Dorsolateral prefrontal cortex (tissue), 118 donors: ENCODE measurements around the gene ANKRD36C. TPM values are rescaled to one million over a fixed set of nuclear protein-coding genes. Genes with fewer than 3 reads are reported as not detected.

Experiments used
- total RNA-seq, 120 experiments: library from RNA; stranded (reverse); gene quantifications; one replicate each; pipeline versions ENCODE4 v1.2.3 to v1.2.4, GENCODE V29; 2022

Gene ANKRD36C
- total RNA-seq, 120 experiments from 2014 or later, result 91.6 to 167 (median 125) TPM

Other genes starting within 250 kb of the ANKRD36C start
- gene GPAT2, start 43.1 kb upstream of the ANKRD36C start, total RNA-seq, result 10 to 100 TPM in 3 of 120 experiments, 1 to 10 TPM in 114, under 1 TPM in 3; 0.91 to 13.4 (median 4.5) TPM
- 1 to 10 TPM in 33 of 120 experiments, under 1 TPM in 85, not detected in 2; 0.14 to 4.8 (median 0.60) TPM for gene ADRA2B, start 124.7 kb upstream of the ANKRD36C start, total RNA-seq
- 1 to 10 TPM in 19 of 120 experiments, under 1 TPM in 42, not detected in 59; 0.29 to 7.9 (median 0.86) TPM for gene ASTL, start 146.7 kb upstream of the ANKRD36C start, total RNA-seq
- 100 to 1,000 TPM in 1 of 120 experiments, 10 to 100 TPM in 20, 1 to 10 TPM in 99; 2.9 to 109 (median 7.5) TPM for gene DUSP2, start 153.6 kb upstream of the ANKRD36C start, total RNA-seq
- 100 to 1,000 TPM; 105 to 205 (median 135) TPM for gene STARD7, start 217.0 kb upstream of the ANKRD36C start, total RNA-seq